Fibroblast of the aortic adventitia (primary cell): ENCODE measurements around the gene SRP72. TPM values are rescaled to one million over a fixed set of nuclear protein-coding genes. Genes with fewer than 3 reads are reported as not detected.

Experiments
- DNase-seq: peaks from one replicate; pipeline ENCODE4 v3.0.0-alpha.2; 2010; ENCODE audit warnings: low read depth
- H3K4me3 ChIP-seq: 2 replicates; pipeline ENCODE4 v1.5.1; 2011; ENCODE audit warnings: low read depth, mild to moderate bottlenecking, control low read depth, low read length, moderate library complexity
- total RNA-seq: library from RNA; depleted of rRNA; stranded (reverse); fragments of >200 nt; gene quantifications from 2 replicates; pipeline ENCODE4 v1.2.3, GENCODE V29; 2012; ENCODE audit warnings: low replicate concordance
- TF ChIP-seq, protein P1 (sequence below): IDR thresholded peaks from 2 replicates; pipeline ENCODE4 v1.5.1; 2011; ENCODE audit warnings: mild to moderate bottlenecking, low read length, control low read depth, inconsistent platforms; ENCODE audit not compliant: insufficient read depth

SRP72 gene
- total RNA-seq, 1 donor: 119 TPM

DNA sequence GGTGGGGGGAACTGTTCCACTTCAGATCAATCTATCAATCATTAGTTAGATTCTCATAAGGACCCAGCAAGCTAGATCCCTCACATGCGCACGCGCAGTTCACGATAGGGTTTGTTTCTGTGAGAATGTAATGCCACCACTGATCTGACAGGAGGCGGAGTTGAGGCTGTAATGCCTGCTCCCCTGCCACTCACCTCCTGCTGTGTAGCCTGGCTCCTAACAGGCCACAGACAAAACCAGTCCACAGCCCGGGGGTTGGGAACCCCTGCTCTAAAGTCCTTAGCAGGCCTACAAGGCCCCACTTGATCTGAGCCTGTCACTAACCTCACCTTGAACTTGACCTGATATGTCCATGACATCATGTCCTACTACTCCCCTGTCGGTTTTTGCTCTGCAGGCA, 68.5 kb downstream of the SRP72 start:
- no peak for DNase-seq
- no peak overlapping the region for H3K4me3 ChIP-seq
- TF ChIP-seq, protein P1, sequence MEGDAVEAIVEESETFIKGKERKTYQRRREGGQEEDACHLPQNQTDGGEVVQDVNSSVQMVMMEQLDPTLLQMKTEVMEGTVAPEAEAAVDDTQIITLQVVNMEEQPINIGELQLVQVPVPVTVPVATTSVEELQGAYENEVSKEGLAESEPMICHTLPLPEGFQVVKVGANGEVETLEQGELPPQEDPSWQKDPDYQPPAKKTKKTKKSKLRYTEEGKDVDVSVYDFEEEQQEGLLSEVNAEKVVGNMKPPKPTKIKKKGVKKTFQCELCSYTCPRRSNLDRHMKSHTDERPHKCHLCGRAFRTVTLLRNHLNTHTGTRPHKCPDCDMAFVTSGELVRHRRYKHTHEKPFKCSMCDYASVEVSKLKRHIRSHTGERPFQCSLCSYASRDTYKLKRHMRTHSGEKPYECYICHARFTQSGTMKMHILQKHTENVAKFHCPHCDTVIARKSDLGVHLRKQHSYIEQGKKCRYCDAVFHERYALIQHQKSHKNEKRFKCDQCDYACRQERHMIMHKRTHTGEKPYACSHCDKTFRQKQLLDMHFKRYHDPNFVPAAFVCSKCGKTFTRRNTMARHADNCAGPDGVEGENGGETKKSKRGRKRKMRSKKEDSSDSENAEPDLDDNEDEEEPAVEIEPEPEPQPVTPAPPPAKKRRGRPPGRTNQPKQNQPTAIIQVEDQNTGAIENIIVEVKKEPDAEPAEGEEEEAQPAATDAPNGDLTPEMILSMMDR: no peak

DNA sequence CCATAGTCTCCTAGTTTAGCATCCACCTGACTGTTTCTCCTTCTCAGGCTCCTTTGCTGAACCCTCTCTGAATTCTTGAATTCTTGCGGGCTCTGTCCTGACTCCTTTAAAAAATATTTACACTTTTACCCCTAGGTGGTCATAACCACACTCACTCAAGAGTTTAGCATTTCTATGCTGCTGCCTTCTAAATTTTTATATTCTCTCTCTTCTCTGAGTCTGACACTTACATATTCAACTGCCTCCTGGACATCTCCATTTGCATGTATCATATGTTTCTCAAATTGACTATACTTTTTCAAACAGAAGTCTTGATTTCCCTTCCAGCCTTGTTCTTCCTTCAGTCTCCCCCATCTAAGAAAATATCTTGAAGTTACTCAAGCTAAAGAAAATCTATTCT, 69.7 kb downstream of the SRP72 start:
- DNase-seq: no peak
- no peak overlapping the region for H3K4me3 ChIP-seq
- TF ChIP-seq, protein P1: no peak

DNA sequence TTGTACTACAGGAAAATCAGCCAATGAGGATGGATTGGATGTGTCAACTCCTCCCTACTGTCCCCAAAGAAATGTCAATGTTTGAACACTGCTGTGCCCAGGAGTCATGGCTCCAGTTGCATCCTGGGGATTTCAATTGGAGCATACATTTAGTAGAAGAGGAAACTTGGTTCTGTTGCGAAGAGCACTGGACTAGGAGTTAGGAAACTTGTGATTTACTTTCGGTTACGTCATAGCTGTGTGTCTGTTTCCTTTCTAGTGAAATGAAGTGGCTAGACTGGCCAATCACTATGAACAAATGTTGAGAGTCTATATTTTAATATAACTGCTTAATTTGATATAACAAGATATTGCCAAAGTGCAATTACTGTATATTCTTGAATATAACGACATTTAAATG, 73.4 kb downstream of the SRP72 start:
- TF ChIP-seq, protein P1: no peak
- no peak overlapping the region for H3K4me3 ChIP-seq

DNA sequence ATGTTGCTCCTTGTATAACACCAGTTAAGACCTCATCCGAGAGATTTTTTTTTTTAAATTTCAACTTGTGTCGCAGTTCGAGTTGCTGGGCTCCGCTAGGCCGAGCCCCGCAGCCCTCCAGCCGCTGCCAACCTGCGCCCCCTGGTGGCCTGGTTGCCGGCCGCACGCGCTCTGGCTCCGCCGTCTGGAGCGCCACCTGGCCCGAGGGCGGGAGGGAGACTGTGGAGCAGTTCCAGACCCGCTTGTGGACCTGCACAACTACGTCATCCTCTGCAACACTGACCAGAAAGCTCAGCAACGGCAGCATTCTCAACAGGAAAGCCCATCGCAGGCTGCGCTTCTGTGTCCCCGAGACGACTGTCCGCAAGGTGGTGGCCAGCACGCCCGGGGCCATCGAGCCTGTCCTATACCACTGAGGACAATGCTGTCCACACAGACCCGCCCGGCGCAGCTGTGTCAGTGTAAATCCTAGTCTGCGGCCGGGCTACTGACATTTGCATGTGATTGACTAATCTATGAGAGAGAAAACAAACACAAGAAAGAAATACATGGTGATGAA, 77.2 kb downstream of the SRP72 start:
- peak; percentile 70 for DNase-seq

More for the DNA sequence above, 73.4 kb downstream of the SRP72 start:
- DNase-seq: no peak

DNA sequence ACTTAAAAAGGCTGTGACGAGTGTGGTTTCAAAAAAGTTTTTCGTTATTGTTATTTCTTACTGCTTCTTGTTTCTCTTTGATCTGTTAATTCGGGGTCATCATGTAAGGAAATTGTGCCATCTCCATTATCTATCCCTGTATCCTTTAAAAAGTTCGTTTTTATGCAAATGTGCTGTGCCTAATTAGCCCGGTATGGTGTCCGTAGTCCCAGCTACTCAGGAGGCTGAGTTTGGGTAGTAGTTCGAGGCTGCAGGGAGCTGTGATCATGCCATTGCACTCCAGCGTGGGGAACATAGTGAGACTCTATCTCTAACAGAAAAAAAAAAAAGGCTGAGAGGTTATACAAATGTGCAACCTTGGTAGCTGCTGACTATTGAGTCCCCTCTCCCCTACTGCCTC, 83.2 kb downstream of the SRP72 start:
- TF ChIP-seq, protein P1: no peak
- H3K4me3 ChIP-seq: no peak overlapping the region
- DNase-seq: no peak

More for the DNA sequence above, 77.2 kb downstream of the SRP72 start:
- TF ChIP-seq, protein P1: peak; percentile 78
- peak overlapping the region; percentile 52 for H3K4me3 ChIP-seq

DNA sequence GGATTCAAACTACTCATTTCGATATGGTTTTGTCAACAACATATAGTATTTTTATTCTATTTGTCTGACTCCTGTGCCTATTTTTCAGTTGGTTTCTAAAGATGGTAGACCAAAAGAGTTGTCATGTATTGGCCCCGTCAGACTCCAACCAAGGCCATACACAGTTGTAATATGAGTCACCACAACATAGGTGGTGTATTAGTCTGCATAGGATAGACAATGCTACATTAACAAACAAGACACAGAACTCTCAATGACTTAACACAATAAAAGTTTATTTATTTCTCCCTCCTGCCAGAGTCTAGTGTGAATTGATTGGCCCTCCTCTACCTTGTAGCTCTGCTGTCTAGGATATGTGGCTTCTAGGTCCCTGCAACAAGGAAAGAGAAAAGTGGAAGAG, 84.1 kb downstream of the SRP72 start:
- DNase-seq: no peak
- H3K4me3 ChIP-seq: no peak overlapping the region
- TF ChIP-seq, protein P1: no peak

DNA sequence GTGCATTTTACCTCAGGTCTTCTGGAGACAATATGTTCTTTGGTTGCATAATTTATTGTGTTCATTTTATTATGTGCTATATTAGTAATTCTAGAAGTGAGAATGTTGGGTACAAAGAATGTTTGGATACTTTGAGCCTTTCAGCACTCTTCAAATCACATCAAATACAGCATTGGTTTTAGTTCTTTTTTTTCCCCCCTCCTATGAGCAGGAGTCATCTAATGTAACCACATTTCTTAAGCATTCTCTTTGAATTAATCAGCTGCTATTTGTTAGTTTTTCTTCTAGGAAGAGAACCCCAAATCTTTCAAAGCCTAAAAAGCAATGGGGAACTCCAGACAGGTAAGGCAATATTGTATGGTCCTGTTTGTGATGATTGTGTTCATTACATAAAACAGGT, 84.9 kb downstream of the SRP72 start:
- TF ChIP-seq, protein P1: no peak
- H3K4me3 ChIP-seq: no peak overlapping the region
- no peak for DNase-seq
